Calu3 (cell line): ENCODE data around the gene SERGEF. TPM values are rescaled to one million over a fixed set of nuclear protein-coding genes. Genes with fewer than 3 reads are reported as not detected.

Experiments used
- BruUV-seq: library from RNA; stranded (reverse); fragments of 400-500 nt; replicated peaks from 2 replicates; lab custom pipeline; 2021; lab: Mats Ljungman, UMichigan
- CTCF ChIA-PET: fragments of 300-600 bp; sonication (Branson Sonifier 250); formaldehyde crosslinking; loops from one replicate; lab custom pipeline; 2022; ENCODE audit warnings: antibody characterized with exemption; lab: Charles Lee
- DNase-seq: peaks from one replicate; pipeline ENCODE4 v3.0.0; 2022
- H3K27ac Mint-ChIP-seq: one replicate; pipeline ENCODE4 v1.8.0; 2022; ENCODE audit warnings: mixed read lengths; ENCODE audit not compliant: unreplicated experiment
- H3K27me3 Mint-ChIP-seq: one replicate; pipeline ENCODE4 v1.8.0; 2022; ENCODE audit warnings: mixed read lengths; ENCODE audit not compliant: unreplicated experiment
- H3K36me3 Mint-ChIP-seq: one replicate; pipeline ENCODE4 v1.8.0; 2022; ENCODE audit warnings: mild to moderate bottlenecking, moderate library complexity, mixed read lengths; ENCODE audit not compliant: insufficient read depth, unreplicated experiment
- H3K4me1 Mint-ChIP-seq: one replicate; pipeline ENCODE4 v1.8.0; 2022; ENCODE audit warnings: mild to moderate bottlenecking, low read depth, mixed read lengths; ENCODE audit not compliant: unreplicated experiment
- H3K4me3 Mint-ChIP-seq: one replicate; pipeline ENCODE4 v1.8.0; 2022; ENCODE audit warnings: mild to moderate bottlenecking, low read depth, moderate library complexity, mixed read lengths; ENCODE audit not compliant: unreplicated experiment
- H3K9me3 Mint-ChIP-seq: one replicate; pipeline ENCODE4 v1.8.0; 2022; ENCODE audit warnings: low read depth, mixed read lengths; ENCODE audit not compliant: unreplicated experiment
- CTCF ChIP-seq: fragments of 200-600 bp; IDR thresholded peaks from one replicate; pipeline ENCODE4 v1.8.0; 2022; ENCODE audit warnings: antibody characterized with exemption; ENCODE audit not compliant: unreplicated experiment
- intact Hi-C: fragments of 100-400 bp; cut with micrococcal nuclease; formaldehyde crosslinking; loops from one replicate; pipeline ENCODE4 v1.10.0; 2022; ENCODE audit not compliant: unreplicated experiment
- total RNA-seq: library from RNA; stranded (reverse); gene quantifications from 2 replicates; pipeline ENCODE4 v1.2.3, GENCODE V29; 2022

SERGEF gene
- total RNA-seq, 1 experiment from 2014 or later = 28.1 TPM

GRCh38 chr11:17805043-17805442 is 207.8 kb downstream of the SERGEF start:
- TF ChIP-seq CTCF = no peak
- Mint-ChIP-seq H3K36me3 (no peaks in the 10 kb centered on the region), H3K27me3 (no peaks in the 10 kb centered on the region), H3K4me1 (no peaks in the 10 kb centered on the region), H3K27ac (no peak overlapping the region), H3K4me3 (no peak overlapping the region), H3K9me3 (peaks cover 2% of the 10 kb centered on the region)
- CTCF ChIA-PET = no interaction called here
- BruUV-seq = no TSS peak
- no peak for DNase-seq
- intact Hi-C loops = no loop called here

GRCh38 chr11:17803754-17804334 is 209.0 kb downstream of the SERGEF start:
- Mint-ChIP-seq H3K4me3 (no peak overlapping the region), H3K9me3 (peaks cover under 1% of the 10 kb centered on the region), H3K27ac (no peak overlapping the region), H3K36me3 (no peaks in the 10 kb centered on the region), H3K27me3 (no peaks in the 10 kb centered on the region), H3K4me1 (no peaks in the 10 kb centered on the region)
- no peak for TF ChIP-seq CTCF
- CTCF ChIA-PET = no interaction called here
- no TSS peak for BruUV-seq
- DNase-seq = no peak
- intact Hi-C loops = no loop called here

GRCh38 chr11:17802491-17802890 is 210.4 kb downstream of the SERGEF start:
- H3K36me3 Mint-ChIP-seq = no peaks in the 10 kb centered on the region
- no peak overlapping the region for H3K4me3 Mint-ChIP-seq
- no peak for TF ChIP-seq CTCF
- DNase-seq = no peak
- CTCF ChIA-PET = no interaction called here
- no peaks in the 10 kb centered on the region for H3K4me1 Mint-ChIP-seq
- no TSS peak for BruUV-seq
- H3K27ac Mint-ChIP-seq = no peak overlapping the region
- no peaks in the 10 kb centered on the region for H3K27me3 Mint-ChIP-seq
- H3K9me3 Mint-ChIP-seq = no peaks in the 10 kb centered on the region
- intact Hi-C loops = no loop called here

GRCh38 chr11:17801166-17801565 is 211.7 kb downstream of the SERGEF start:
- no peak for DNase-seq
- Mint-ChIP-seq H3K27ac (no peak overlapping the region), H3K27me3 (no peaks in the 10 kb centered on the region), H3K4me1 (no peaks in the 10 kb centered on the region), H3K4me3 (no peak overlapping the region), H3K36me3 (no peaks in the 10 kb centered on the region), H3K9me3 (no peaks in the 10 kb centered on the region)
- intact Hi-C loops = no loop called here
- CTCF ChIA-PET = no interaction called here
- BruUV-seq = no TSS peak
- no peak for TF ChIP-seq CTCF
